Head of caudate nucleus (tissue), 42 donors: ENCODE measurements around the gene TBX1.
"Not testable (repeated sequence)": the region's sequence is repeated elsewhere in the genome, so short reads cannot be mapped to it uniquely, and the experiment has no call there.

Source experiments
- DNase-seq, 42 donors: peaks; one replicate each; pipeline versions ENCODE4 v3.0.0 to v3.0.0-alpha.2; 2020 to 2021; ENCODE audit warnings: mixed read lengths in 7 of 42
- intact Hi-C: fragments of 100-400 bp; cut with DNase I; formaldehyde crosslinking; loops from one replicate; pipeline ENCODE4 v1.15.0; 2022

The TBX1 gene

GRCh38 chr22:19722178-19722981 lies 38.2 kb upstream of the TBX1 start:
- intact Hi-C loops = no loop called here
- peak in 18 of 42 donors; percentile 25 to 65 (median 46) for DNase-seq

- intact Hi-C loops = no loop called here
Measured at GRCh38 chr22:19722982-19723231, 37.7 kb upstream of the TBX1 start.

GRCh38 chr22:19723232-19723982 lies 37.2 kb upstream of the TBX1 start, which contains the start of gene GP1BB:
GP1BB (plus strand) TSS chr22:19723539; CDS start chr22:19723570, 31 bp downstream.
- no peak for DNase-seq
- intact Hi-C loops = no loop called here

More at GRCh38 chr22:19722982-19723231, 37.7 kb upstream of the TBX1 start:
- no peak for DNase-seq

GRCh38 chr22:19723983-19724827 lies 36.4 kb upstream of the TBX1 start:
- intact Hi-C loops = no loop called here
- no peak for DNase-seq

GRCh38 chr22:19724927-19725661 lies 35.5 kb upstream of the TBX1 start:
- DNase-seq = no peak
- intact Hi-C loops = no loop called here

- intact Hi-C loops, DNase-seq: not testable (repeated sequence)
Measured at GRCh38 chr22:19726064-19726788, 34.4 kb upstream of the TBX1 start.

- no peak for DNase-seq
- intact Hi-C loops = no loop called here
Measured at GRCh38 chr22:19727310-19728150, 33.0 kb upstream of the TBX1 start.

GRCh38 chr22:19728271-19728670 lies 32.3 kb upstream of the TBX1 start:
- intact Hi-C loops = no loop called here
- DNase-seq = no peak

- no peak for DNase-seq
- intact Hi-C loops = no loop called here
Measured at GRCh38 chr22:19728836-19729235, 31.7 kb upstream of the TBX1 start.

GRCh38 chr22:19729507-19729906 lies 31.1 kb upstream of the TBX1 start:
- intact Hi-C loops = no loop called here
- DNase-seq = no peak

- intact Hi-C loops = loop anchor here (5.0 kb wide), 1 partner anchor 122 kb away; the partner anchor contains the start of genes GNB1L and RTL10
- no peak for DNase-seq
Measured at GRCh38 chr22:19730198-19730597, 30.4 kb upstream of the TBX1 start.

GRCh38 chr22:19730655-19731360 lies 29.8 kb upstream of the TBX1 start:
- intact Hi-C loops = loop anchor here (5.0 kb wide), 1 partner anchor 121 kb away; the partner anchor contains the start of genes GNB1L and RTL10
- peak; percentile 63 to 95 (median 88) for DNase-seq

GRCh38 chr22:19731361-19732135 lies 29.0 kb upstream of the TBX1 start:
- no peak for DNase-seq
- intact Hi-C loops = loop anchor here (2.0 to 5.0 kb wide), 2 partner anchors 121 to 179 kb away; partner anchors contain the start of genes GNB1L and RTL10

GRCh38 chr22:19732403-19733113 lies 28.0 kb upstream of the TBX1 start:
- intact Hi-C loops = loop anchor here (2.0 to 5.0 kb wide), 2 partner anchors 120 to 178 kb away; partner anchors contain the start of genes GNB1L and RTL10

GRCh38 chr22:19733755-19734154 lies 26.8 kb upstream of the TBX1 start:
- intact Hi-C loops = loop anchor here (2.0 to 5.0 kb wide), 2 partner anchors 119 to 177 kb away; partner anchors contain the start of genes GNB1L and RTL10
- DNase-seq = no peak

More at GRCh38 chr22:19732403-19733113, 28.0 kb upstream of the TBX1 start:
- no peak for DNase-seq
